NCI-H1417 treated with DMSO at 0.1 percent for 48 hours (cell line): Measurements from ENCODE around the gene IGSF10.

Experiments used
- DNase-seq: peaks from one replicate; lab custom pipeline; 2025; lab: John Stamatoyannopoulos, UW

The IGSF10 gene

DNA sequence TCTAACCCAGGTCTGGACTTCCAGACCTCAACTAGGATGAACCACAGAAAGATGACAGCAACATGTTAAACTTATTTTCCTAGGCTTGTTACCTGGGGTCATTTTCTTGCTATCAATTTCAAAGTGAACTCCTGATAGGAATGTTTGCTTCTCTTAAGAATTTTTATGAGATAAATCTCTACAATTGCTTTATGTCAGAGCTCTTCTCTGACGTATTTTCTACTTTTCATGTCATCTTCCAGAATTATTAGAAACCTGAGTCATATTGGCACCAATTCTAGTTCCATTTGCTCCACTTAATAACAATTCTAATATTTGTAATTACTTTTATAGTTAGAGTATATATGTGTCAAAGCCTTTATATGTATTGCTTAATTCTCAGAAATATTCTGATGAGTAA is 2.1 kb upstream of the IGSF10 start:
- no peak for DNase-seq

DNA sequence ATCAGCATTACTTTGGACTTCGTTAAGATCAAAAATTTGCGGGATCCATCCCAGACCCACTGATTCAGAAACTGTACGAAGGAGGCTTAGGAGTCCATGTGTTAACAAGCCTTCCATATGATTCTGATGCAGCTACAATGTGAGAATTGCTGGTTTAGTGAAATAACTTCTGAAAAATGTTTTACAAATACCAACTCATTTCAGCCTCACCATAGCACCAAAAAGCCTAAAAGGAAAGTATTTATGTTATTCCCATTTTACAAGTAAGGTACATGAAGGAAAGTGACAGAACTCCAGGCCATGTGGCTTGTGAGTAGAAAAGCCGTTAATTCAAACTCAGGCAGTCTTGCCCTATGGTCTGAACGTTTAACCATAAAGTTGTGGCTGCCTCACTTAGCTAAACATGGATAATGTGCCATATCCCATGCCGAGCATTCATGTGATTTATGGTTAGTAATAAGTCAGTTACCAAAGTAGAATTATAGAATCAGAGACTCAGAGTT is 1.5 kb upstream of the IGSF10 start:
- DNase-seq, result no peak

DNA sequence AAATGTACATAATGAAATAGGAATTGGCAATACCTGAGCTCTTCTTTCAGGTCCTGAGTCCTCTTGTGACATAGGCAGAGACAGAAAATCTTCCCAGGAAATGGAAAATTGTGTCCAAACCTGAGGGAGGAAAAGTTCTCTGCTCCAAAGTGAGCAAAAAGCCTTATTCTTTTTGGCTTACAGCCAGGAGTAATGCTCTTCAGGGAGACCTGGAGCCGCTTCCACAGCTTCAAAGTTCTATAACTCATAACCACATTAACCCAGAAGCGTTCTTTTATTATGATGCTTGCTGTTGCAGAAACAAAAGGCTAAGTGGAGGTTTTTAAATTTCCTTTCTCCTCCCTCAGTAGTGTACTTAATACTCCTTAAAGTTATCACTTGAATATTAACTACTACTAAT is 633 bp downstream of the IGSF10 start:
- no peak for DNase-seq

DNA sequence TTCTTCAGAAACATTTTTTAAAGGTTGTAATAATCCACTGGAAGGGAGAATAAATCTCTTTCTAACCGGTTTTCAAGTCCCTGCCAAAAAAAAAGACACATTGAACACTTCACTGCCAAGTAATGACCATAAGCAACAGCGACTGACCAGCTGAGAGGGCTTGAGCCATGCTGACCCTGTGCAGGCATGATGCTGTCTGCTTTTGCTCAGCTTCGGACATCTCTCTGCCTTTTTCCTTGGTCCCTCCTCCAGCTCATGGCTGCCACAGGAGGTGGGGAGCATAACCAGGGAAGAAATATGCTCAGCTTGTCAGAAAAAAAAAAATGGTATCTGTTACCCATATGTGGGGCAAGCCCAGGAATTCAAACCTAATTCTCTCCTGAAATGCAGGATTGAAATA is 1.5 kb downstream of the IGSF10 start:
- no peak for DNase-seq

- DNase-seq, result no peak
Measured at GRCh38 chr3:151456065-151456464, 4.8 kb downstream of the IGSF10 start.

DNA sequence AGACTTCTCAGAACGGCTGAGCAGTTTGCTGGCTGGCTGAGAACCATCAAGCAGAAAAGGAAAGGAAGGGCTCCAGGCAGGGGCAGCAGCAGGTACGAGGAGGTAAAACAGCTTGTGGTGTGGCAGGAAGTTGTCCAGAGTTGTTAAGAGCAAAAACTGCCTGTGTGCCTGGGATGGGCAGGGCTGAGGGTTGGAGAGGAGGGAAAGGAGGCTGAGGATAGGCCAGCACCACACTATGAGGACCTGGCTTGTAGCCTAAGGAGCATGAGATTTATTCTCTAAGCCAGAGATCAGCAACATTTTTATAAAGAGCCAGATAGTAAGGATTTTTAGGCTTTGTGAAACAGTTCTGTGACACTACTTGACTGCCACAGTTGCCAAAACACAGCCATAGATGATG is 8.0 kb downstream of the IGSF10 start:
- no peak for DNase-seq

DNA sequence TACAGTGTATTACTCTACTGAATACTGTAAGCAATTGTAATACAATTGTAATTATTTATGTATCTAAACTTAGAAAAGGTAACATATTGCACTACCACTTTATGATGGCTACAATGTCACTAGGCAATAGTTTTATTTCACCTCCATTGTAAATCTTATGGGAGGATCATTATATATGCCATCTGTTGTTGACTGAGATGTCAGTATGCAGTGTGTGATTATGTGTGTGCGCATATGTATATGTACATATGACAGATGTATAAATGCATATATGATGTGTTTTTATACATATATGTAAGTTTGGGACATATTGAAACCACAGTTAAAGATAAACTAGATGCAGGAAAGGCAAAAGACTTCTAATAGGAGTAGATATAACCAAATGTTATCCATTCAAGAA is 8.5 kb downstream of the IGSF10 start:
- DNase-seq, result no peak

DNA sequence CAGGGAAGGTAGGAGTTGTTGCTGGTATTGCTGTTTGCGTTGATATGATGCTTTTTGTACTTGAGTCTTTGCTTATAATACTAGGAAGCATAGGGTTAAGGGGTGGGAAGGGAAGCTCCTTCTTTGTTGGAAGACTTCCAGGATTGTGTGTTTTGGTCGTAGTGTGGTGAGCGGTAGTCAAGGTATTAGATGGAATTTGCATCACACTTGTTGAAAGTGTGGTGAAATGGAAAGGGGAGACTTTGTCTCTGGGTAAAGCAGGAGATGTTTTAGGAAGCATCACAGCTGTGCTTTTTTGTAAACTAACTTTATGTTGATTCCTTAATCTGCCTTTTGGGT is 14.9 kb downstream of the IGSF10 start:
- no peak for DNase-seq

GRCh38 chr3:151445273-151446001 is 15.4 kb downstream of the IGSF10 start:
- no peak for DNase-seq

GRCh38 chr3:151443583-151443982 is 17.3 kb downstream of the IGSF10 start:
- no peak for DNase-seq

- DNase-seq, result no peak
Measured at GRCh38 chr3:151440940-151441339, 19.9 kb downstream of the IGSF10 start.

- DNase-seq, result peak; percentile 46
Measured at GRCh38 chr3:151439652-151440125, 21.2 kb downstream of the IGSF10 start.

DNA sequence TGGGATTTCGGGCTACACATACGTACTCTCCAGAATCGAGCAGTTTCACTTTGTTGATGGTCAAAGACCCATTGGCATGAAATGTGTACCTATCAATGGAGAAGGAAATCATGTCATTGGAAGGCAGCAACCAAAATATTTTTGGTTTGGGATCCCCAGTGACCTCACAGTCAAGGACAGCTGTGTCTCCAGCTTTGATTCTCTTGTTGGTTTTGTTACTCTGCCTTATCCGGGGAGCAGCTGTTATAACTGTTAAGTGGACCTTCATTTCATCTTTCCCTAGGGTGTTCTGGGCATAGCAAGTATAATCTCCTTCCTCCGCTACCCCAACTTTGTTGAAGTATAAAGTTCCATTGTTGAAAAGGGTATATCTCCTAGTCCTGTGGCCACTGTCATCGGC is 23.0 kb downstream of the IGSF10 start:
- DNase-seq, result no peak

DNA sequence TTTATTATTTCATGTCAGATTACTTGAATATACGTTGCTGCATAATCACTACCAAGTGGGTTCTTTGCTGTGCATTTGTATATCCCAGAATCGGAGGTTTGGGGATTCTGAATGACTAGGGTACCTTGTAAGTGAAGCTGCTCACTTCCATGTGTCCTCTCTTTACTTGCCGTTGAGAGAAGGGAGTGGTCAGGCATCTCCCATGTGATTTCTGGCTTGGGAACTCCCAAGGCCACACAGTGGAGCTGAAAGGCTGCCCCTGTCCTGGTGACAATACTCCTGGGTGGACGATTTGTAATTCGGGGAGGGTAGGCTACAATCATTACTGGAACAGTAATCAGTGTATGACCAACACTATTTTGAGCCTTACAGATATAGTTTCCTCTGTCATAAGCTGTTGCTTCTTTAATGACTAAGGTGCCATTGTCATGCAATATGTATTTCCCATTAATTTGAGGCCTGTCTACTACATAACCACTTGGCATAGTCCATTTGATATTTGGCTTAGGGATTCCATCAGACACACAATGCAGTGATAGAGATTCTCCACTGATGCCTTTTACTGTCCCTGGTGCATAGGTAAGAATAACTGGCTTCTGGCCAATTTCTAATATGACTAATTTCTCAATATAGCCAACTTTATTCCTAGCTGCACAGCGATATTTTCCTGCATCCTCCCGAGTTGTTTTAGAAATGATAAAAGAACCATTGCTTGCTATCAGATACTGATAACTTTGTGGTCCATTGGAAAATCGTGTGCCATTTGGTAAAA is 24.0 kb downstream of the IGSF10 start:
- DNase-seq, result no peak

DNA sequence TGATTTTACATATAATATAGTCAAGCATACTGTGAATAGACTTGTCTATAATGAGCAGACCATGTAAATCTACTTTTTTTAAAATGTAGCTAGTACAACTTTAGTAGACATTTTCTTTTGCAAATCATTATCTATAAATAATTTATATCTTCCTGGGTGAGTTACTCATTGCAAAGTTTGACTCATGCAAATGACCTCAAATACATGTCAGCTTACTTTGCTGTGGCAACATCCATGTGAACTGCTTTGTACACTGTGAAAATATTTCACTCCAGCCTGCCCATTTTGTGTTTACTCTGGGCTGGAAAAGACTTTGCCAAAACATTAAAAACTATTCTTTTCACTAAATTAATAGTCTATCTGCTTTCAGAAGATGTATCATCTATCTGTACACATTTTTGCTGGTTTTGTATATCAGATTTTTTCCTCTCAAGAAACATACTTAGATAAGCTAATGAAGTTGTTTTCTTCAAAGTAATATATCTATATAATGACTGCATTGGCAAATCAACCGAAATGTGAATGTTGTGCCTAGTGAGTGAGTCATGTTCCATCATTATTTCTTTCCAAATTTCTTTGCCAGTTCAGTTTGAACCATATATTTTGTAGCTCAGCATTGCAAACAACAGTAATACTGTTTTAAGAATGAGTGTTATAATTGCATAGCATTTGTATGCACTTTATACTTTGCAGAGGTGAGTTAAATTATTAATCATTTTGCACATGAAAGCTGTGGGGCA is 26.5 kb downstream of the IGSF10 start:
- no peak for DNase-seq

- DNase-seq, result no peak
Measured at GRCh38 chr3:151432616-151433372, 28.1 kb downstream of the IGSF10 start.

- DNase-seq, result no peak
Measured at GRCh38 chr3:151431940-151432339, 28.9 kb downstream of the IGSF10 start.

DNA sequence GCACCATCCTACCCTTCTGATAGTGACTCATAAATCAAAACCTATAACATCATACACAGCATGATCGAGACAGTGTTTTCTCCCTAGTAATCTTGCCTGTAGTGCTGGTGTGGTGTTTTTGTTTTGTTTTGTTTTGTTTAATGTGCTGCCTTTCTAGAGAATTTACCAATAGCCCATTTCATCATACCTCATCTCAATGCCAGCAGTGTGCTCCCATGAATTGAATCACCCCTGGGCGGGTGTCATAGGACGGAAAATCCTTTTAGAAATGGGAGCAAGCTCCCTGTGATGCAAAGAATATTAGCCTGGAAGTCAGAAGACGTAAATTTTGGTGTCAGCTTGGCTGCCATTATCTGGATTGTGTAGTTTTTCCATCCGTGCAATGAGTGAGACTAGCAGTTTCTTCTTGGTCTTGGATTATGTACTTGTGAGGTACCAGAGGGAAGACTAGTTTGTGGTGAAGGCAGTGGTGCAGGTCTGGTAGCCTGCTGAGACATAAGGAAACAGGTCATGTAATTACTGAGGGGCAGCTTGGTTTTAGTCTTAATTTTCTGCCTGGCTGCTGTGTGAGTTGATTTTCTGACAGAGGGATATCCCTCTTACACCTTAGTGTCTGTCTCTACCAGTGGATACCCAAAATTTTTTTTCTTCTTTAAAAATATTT is 29.9 kb downstream of the IGSF10 start:
- no peak for DNase-seq

DNA sequence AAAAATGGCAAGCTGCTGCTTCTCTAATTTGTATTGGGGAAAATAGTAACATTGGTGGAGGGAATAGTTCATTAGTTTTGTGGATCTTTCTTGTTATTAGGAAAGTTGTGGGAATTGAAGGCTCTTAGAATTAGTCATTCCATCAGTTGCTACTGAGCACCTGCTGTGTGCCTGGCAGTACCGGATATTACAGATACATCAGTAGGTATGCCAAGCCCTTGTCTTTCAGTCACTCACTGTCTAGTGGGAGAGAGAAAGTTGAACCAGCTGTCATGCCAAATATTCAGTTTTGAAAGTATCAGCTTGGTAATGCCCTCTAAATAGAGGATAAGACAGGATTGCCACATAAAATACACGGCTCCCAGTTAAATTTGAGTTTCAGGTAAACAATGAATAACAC is 32.5 kb downstream of the IGSF10 start:
- DNase-seq, result no peak

DNA sequence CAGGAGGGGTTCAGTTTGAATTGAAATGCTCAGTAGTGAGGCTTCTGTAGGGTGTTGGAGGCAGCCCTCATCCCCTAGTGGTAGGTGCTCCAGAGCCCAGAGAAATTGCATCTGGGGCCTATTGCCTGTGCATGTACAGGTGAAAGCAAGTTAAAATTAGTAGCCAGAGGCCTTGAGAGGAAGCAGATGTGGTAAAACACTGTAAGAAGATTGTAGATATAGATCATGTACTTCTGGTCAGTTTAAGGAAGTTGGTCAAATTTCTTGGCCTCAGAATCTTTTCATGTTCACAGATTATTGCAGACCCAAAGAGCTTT is 34.6 kb downstream of the IGSF10 start:
- no peak for DNase-seq

DNA sequence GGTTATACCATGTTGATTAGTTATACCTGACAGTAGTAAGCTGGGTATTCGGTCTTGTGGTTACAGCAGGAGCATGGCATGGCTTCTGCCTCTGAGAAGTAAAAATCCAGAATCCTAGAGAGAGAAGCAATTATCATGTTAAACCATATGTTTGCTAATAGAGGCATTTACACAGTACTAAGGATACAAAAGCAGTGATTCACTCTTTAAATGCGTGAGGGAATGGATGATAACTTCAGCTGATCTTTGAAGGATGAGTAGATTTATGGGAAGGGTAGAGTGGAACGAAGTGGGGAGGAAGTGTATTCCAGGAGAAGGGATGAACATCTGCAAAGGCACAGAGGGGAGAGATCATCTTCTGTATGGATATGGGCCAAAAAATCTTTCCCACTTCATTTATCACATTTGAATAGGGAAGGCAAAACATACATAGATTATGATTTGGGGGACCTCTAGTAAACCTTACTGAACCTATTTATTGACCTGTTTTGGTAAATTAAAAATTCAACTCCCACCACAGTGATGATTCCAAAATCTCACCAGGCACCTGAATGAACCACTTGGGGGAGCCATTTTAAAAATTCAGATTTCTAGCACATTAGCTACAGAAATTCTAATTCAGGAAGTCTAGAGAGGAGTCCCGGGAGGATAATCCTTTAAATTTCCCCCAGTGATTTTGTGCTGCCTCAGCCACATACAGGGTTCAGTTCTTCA is 35.1 kb downstream of the IGSF10 start:
- DNase-seq, result no peak
